Mesenchymal stem cell (in vitro differentiated cells and primary cell): ENCODE results near the gene OR2J2.

Experiments used
- DNase-seq: peaks from one replicate; pipeline ENCODE4 v3.0.0-alpha.2; 2013
- H2AFZ ChIP-seq: one replicate; pipeline ENCODE4 v1.6.1; 2013; ENCODE audit warnings: low read depth, mild to moderate bottlenecking, control low read depth, inconsistent platforms, low read length, moderate library complexity
- H2AK5ac ChIP-seq: 2 replicates; pipeline ENCODE4 v1.6.1; 2013; ENCODE audit warnings: low read length, moderate library complexity, mild to moderate bottlenecking, inconsistent platforms; ENCODE audit not compliant: severe bottlenecking
- H2BK120ac ChIP-seq: one replicate; pipeline ENCODE4 v1.6.1; 2013; ENCODE audit warnings: low read depth, mild to moderate bottlenecking, inconsistent platforms, low read length, moderate library complexity
- H2BK12ac ChIP-seq, 2 experiments: one replicate each; pipeline ENCODE4 v1.6.1; 2013; ENCODE audit warnings: inconsistent platforms in 2 of 2, low read length in 2 of 2, mild to moderate bottlenecking in 2 of 2, moderate library complexity in 2 of 2, control low read depth in 1 of 2
- H2BK15ac ChIP-seq: one replicate; pipeline ENCODE4 v1.6.1; 2013; ENCODE audit warnings: mild to moderate bottlenecking, low read depth, inconsistent platforms; ENCODE audit not compliant: poor library complexity, severe bottlenecking
- H2BK5ac ChIP-seq: 2 replicates; pipeline ENCODE4 v1.6.1; 2013; ENCODE audit warnings: low read depth, mild to moderate bottlenecking, low read length, control low read depth, inconsistent platforms; ENCODE audit not compliant: poor library complexity, severe bottlenecking
- H3K14ac ChIP-seq, 2 experiments: one replicate each; pipeline ENCODE4 v1.6.1; 2013; ENCODE audit warnings: inconsistent platforms in 2 of 2, low read length in 2 of 2, control low read depth in 1 of 2, mild to moderate bottlenecking in 1 of 2, moderate library complexity in 1 of 2
- H3K18ac ChIP-seq, 2 experiments: one replicate each; pipeline ENCODE4 v1.6.1; 2013; ENCODE audit warnings: inconsistent platforms in 2 of 2, low read length in 2 of 2, control low read depth in 1 of 2, low read depth in 1 of 2, mild to moderate bottlenecking in 1 of 2
- H3K23ac ChIP-seq, 2 experiments: one replicate each; pipeline ENCODE4 v1.6.1; 2013; ENCODE audit warnings: inconsistent platforms in 2 of 2, low read length in 2 of 2, mild to moderate bottlenecking in 2 of 2, moderate library complexity in 2 of 2, control low read depth in 1 of 2
- H3K27ac ChIP-seq: 2 replicates; pipeline ENCODE4 v1.5.1; 2013; ENCODE audit warnings: mild to moderate bottlenecking, moderate library complexity, low read length, control low read depth, inconsistent platforms; ENCODE audit not compliant: poor library complexity, severe bottlenecking
- H3K27me3 ChIP-seq, 2 experiments: 2 replicates each; pipeline versions ENCODE4 v1.6.1 to v1.7.0; 2013; ENCODE audit warnings: low read length in 2 of 2, mild to moderate bottlenecking in 2 of 2, moderate library complexity in 2 of 2, control low read depth in 1 of 2, inconsistent platforms in 1 of 2; ENCODE audit not compliant: control insufficient read depth in 1 of 2, insufficient read depth in 1 of 2
- H3K36me3 ChIP-seq, 2 experiments: 2 replicates each; pipeline versions ENCODE4 v1.6.1 to v1.7.0; 2013; ENCODE audit warnings: low read length in 2 of 2, control low read depth in 1 of 2, inconsistent platforms in 1 of 2, low read depth in 1 of 2, mild to moderate bottlenecking in 1 of 2; ENCODE audit not compliant: insufficient read depth in 2 of 2, control insufficient read depth in 1 of 2
- H3K4ac ChIP-seq, 2 experiments: one replicate each; pipeline ENCODE4 v1.6.1; 2013; ENCODE audit warnings: inconsistent platforms in 2 of 2, low read length in 2 of 2, mild to moderate bottlenecking in 2 of 2, moderate library complexity in 2 of 2, control low read depth in 1 of 2, low read depth in 1 of 2
- H3K4me1 ChIP-seq: 2 replicates; pipeline ENCODE4 v1.6.1; 2013; ENCODE audit warnings: low read depth, low read length, control low read depth; ENCODE audit not compliant: control insufficient read depth, insufficient read depth
- H3K4me2 ChIP-seq: 2 replicates; pipeline ENCODE4 v1.6.1; 2013; ENCODE audit warnings: low read length, mild to moderate bottlenecking, inconsistent platforms; ENCODE audit not compliant: poor library complexity, severe bottlenecking
- H3K4me3 ChIP-seq, 2 experiments: 2 replicates each; pipeline versions ENCODE4 v1.5.1 to v1.7.0; 2013; ENCODE audit warnings: low read length in 2 of 2, mild to moderate bottlenecking in 2 of 2, control low read depth in 1 of 2, low read depth in 1 of 2; ENCODE audit not compliant: insufficient read depth in 1 of 2
- H3K79me1 ChIP-seq: replicated peaks from 2 replicates; pipeline ENCODE4 v1.6.1; 2013; ENCODE audit warnings: mild to moderate bottlenecking, control low read depth, low read length, inconsistent platforms; ENCODE audit not compliant: poor library complexity, severe bottlenecking
- H3K9ac ChIP-seq: 2 replicates; pipeline ENCODE4 v1.7.0; 2013; ENCODE audit warnings: mild to moderate bottlenecking, low read length, moderate library complexity
- H3K9me3 ChIP-seq: 2 replicates; pipeline ENCODE4 v1.7.0; 2013; ENCODE audit warnings: mild to moderate bottlenecking, low read length; ENCODE audit not compliant: control insufficient read depth
- H4K8ac ChIP-seq: one replicate; pipeline ENCODE4 v1.6.1; 2013; ENCODE audit warnings: inconsistent platforms, mild to moderate bottlenecking, low read length, moderate library complexity
- H4K91ac ChIP-seq: one replicate; pipeline ENCODE4 v1.6.1; 2013; ENCODE audit warnings: mild to moderate bottlenecking, low read length, inconsistent platforms
- WGBS: methylation state at CpG from one replicate; pipeline ENCODE4 v1.1.7; 2013; ENCODE audit warnings: mixed read lengths; 5-methylcytosine and 5-hydroxymethylcytosine counted together

OR2J2 gene

DNA sequence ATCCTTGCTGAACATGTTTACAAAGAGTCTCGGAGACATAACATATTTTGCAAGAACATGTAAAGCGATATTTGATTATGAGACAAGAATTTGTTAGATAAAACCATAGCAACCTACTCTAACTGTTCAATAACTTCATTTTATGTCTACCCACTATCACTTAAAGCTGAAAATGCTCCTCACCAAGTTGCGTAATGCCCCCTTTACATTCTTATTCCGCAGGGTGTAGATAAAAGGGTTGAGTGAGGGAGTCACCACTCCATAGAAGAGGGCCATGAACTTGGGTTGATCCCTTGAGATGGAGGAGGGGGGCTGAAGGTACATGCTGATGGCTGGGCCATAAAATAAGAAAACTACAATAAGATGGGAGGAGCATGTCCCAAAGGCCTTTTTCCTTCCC is 33.0 kb upstream of the OR2J2 start:
- Histone ChIP-seq H2AK5ac (no peak overlapping the region), H3K9me3 (peaks cover 3% of the 10 kb centered on the region), H3K79me1 (no peaks in the 10 kb centered on the region), H3K4me2 (no peak overlapping the region), H3K14ac (no peak overlapping the region), H3K23ac (no peak overlapping the region), H3K4ac (no peak overlapping the region), H2BK12ac (no peak overlapping the region), H3K4me1 (no peaks in the 10 kb centered on the region), H4K91ac (no peak overlapping the region), H2BK5ac (no peak overlapping the region), H2AFZ (no peak overlapping the region), H4K8ac (no peak overlapping the region), H3K36me3 (no peaks in the 10 kb centered on the region), H2BK120ac (no peak overlapping the region), H3K27me3 (no peaks in the 10 kb centered on the region), H3K18ac (no peak overlapping the region), H3K9ac (no peak overlapping the region), H3K4me3 (no peak overlapping the region), H2BK15ac (no peak overlapping the region), H3K27ac (no peak overlapping the region)
- DNase-seq: no peak
- WGBS: 96% methylated on average over 2 of the region's 4 CpGs

DNA sequence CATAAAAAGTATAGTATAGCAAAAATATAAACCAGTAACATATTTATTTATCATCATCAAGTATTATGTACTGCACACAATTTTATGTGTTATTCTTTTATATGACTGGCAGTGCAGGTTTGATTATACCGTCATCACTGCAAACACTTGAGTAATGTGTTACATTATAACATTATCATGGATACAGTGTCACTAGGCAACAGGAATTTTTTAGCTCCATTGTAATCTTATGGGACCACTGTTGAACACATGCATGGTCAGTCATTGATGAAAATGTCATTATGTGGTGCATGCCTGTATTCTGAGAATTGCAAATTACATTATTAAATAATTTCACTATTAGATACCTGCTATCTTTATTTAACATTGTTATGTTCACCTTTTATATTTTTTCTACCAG is 29.1 kb upstream of the OR2J2 start:
- H2BK120ac ChIP-seq: no peak overlapping the region

GRCh38 chr6:29142309-29142708 is 28.4 kb upstream of the OR2J2 start:
- H2BK15ac ChIP-seq: no peak overlapping the region
- no peak overlapping the region for H2BK5ac ChIP-seq
- no peak overlapping the region for H3K9ac ChIP-seq
- no peak overlapping the region for H3K4me3 ChIP-seq
- H3K14ac ChIP-seq: no peak overlapping the region
- H3K36me3 ChIP-seq: no peaks in the 10 kb centered on the region
- no peak overlapping the region for H3K4me2 ChIP-seq
- H3K79me1 ChIP-seq: no peaks in the 10 kb centered on the region
- H2BK120ac ChIP-seq: no peak overlapping the region
- H3K18ac ChIP-seq: no peak overlapping the region
- H3K27me3 ChIP-seq: no peaks in the 10 kb centered on the region
- no peaks in the 10 kb centered on the region for H3K4me1 ChIP-seq
- no peak overlapping the region for H4K8ac ChIP-seq
- no peak overlapping the region for H2BK12ac ChIP-seq
- peaks cover 9% of the 10 kb centered on the region for H3K9me3 ChIP-seq
- no peak overlapping the region for H2AFZ ChIP-seq
- no peak overlapping the region for H3K27ac ChIP-seq
- no peak overlapping the region for H2AK5ac ChIP-seq
- no peak overlapping the region for H4K91ac ChIP-seq
- DNase-seq: no peak
- H3K4ac ChIP-seq: no peak overlapping the region
- no peak overlapping the region for H3K23ac ChIP-seq

More for the DNA sequence above, 29.1 kb upstream of the OR2J2 start:
- no peak overlapping the region for H3K14ac ChIP-seq
- no peak overlapping the region for H3K18ac ChIP-seq
- no peaks in the 10 kb centered on the region for H3K79me1 ChIP-seq
- H2AK5ac ChIP-seq: no peak overlapping the region
- no peaks in the 10 kb centered on the region for H3K27me3 ChIP-seq
- H3K27ac ChIP-seq: no peak overlapping the region
- no peak overlapping the region for H4K8ac ChIP-seq
- H2BK15ac ChIP-seq: no peak overlapping the region
- WGBS: no CpG with 5 or more reads among the region's 1 CpG
- H3K4me1 ChIP-seq: no peaks in the 10 kb centered on the region
- no peaks in the 10 kb centered on the region for H3K36me3 ChIP-seq
- no peak overlapping the region for H4K91ac ChIP-seq
- no peak for DNase-seq
- no peak overlapping the region for H3K4me3 ChIP-seq
- H2AFZ ChIP-seq: no peak overlapping the region
- no peak overlapping the region for H3K9ac ChIP-seq
- H2BK12ac ChIP-seq: no peak overlapping the region
- no peak overlapping the region for H3K4ac ChIP-seq
- H3K23ac ChIP-seq: no peak overlapping the region
- no peak overlapping the region for H3K4me2 ChIP-seq
- no peak overlapping the region for H2BK5ac ChIP-seq
- peaks cover 9% of the 10 kb centered on the region for H3K9me3 ChIP-seq

DNA sequence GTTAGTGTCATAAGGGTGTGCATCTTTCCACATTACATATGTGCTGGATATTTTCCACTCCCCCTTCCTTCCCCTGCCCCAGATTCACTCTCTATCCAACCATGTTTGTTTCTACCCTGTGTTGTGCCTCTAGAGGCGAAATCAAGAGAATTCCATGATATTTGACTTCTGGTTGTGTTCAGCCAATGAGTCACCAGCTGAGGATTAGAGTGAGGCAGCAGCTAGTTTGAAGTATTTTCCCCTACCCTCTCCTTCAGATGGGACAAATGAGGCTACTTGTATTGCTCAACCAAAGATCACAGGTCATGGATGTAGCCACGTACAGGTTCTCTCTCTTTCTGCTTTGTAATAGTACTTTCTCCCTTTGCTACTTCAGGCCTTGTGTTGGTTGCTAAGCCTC is 24.5 kb upstream of the OR2J2 start:
- no peak overlapping the region for H4K8ac ChIP-seq
- H3K4me3 ChIP-seq: no peak overlapping the region
- WGBS: 46% methylated on average over 2 of the region's 2 CpGs
- H3K4me1 ChIP-seq: no peaks in the 10 kb centered on the region
- H3K36me3 ChIP-seq: no peaks in the 10 kb centered on the region
- H3K27me3 ChIP-seq: no peaks in the 10 kb centered on the region
- peaks cover 12% of the 10 kb centered on the region for H3K9me3 ChIP-seq
- no peak overlapping the region for H2BK12ac ChIP-seq
- H3K79me1 ChIP-seq: no peaks in the 10 kb centered on the region
- H3K9ac ChIP-seq: no peak overlapping the region
- no peak overlapping the region for H3K4me2 ChIP-seq
- H3K14ac ChIP-seq: no peak overlapping the region
- no peak overlapping the region for H2AFZ ChIP-seq
- DNase-seq: no peak
- no peak overlapping the region for H2BK15ac ChIP-seq
- H2BK120ac ChIP-seq: no peak overlapping the region
- H3K18ac ChIP-seq: no peak overlapping the region
- H3K23ac ChIP-seq: no peak overlapping the region
- H4K91ac ChIP-seq: no peak overlapping the region
- H3K4ac ChIP-seq: no peak overlapping the region
- H2AK5ac ChIP-seq: no peak overlapping the region
- no peak overlapping the region for H3K27ac ChIP-seq
- no peak overlapping the region for H2BK5ac ChIP-seq
